ACHN (cell line): ENCODE measurements around the gene FALEC.

Experiments used
- DNase-seq: peaks from one replicate; pipeline ENCODE4 v3.0.0-alpha.2; 2015
- in situ Hi-C: cut with HindIII; loops from 2 replicates; pipeline ENCODE4 v1.10.0; 2017; ENCODE audit warnings: low sequenced_read_pairs, low pct_ligation_motif_present, low pct_unique_long_range_greater_than_20kb

Gene FALEC

DNA sequence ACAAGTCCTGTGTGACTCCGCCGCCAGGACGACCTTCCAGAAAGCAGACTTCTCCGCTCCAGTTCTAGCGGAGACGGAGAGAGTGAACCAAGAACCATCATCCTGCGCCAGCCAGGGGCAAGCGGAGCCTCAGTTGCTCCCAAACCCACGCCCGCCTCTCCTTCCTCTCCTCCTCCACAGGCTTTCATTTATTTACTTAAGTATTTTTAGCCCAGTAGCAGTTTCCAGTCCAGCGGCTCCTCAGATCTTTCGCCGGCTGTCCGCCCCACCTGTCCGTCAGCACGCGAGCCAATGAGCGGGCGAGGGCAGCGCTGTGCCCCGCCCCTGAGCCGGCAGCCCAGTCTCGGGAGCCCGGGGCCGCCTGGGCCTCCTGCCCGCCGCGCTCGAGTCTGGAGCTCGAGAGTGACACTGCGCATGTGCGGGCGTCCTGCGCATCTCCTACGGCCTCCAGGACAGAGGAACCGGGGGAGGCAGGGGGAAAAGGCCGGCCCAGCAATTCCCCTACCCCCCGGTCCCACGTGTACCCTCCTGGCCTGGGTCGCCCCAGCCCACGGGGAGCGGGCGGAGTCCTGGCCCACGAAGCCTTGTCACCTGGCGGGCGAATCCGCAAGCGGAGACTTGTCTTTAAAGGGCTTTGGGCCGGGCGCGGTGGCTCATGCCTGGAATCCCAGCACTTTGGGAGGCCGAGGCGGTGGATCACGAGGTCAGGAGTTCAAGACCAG lies at the start of gene FALEC:
Gene FALEC (plus strand): TSS at position 425 of the 722 bp plus-strand sequence.
- DNase-seq: peak; percentile 98

GRCh38 chr1:150466964-150467363 lies 48.6 kb upstream of the FALEC start:
- in situ Hi-C loops: no loop called here

More for the DNA sequence above, at the start of gene FALEC:
- in situ Hi-C loops: no loop called here

GRCh38 chr1:150469291-150469690 lies 46.3 kb upstream of the FALEC start:
- DNase-seq: no peak
- in situ Hi-C loops: no loop called here

More at GRCh38 chr1:150466964-150467363, 48.6 kb upstream of the FALEC start:
- DNase-seq: no peak

DNA sequence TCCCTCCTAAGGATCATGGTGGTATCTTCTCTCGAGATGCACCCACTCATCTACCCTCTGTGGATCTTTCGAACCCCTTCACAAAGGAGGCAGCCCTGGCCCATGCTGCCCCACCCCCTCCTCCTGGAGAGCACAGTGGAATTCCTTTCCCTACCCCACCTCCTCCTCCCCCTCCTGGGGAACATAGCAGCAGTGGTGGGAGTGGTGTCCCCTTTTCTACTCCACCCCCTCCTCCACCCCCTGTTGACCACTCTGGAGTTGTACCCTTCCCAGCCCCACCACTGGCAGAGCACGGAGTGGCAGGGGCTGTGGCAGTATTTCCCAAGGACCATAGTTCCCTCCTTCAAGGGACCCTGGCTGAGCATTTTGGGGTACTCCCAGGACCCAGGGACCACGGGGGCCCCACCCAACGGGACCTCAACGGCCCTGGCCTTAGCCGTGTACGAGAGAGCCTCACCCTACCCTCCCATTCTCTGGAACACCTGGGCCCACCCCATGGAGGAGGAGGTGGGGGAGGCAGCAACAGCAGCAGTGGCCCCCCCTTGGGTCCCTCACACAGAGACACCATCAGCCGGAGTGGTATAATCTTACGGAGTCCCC lies 42.9 kb upstream of the FALEC start:
- in situ Hi-C loops: no loop called here
- no peak for DNase-seq

DNA sequence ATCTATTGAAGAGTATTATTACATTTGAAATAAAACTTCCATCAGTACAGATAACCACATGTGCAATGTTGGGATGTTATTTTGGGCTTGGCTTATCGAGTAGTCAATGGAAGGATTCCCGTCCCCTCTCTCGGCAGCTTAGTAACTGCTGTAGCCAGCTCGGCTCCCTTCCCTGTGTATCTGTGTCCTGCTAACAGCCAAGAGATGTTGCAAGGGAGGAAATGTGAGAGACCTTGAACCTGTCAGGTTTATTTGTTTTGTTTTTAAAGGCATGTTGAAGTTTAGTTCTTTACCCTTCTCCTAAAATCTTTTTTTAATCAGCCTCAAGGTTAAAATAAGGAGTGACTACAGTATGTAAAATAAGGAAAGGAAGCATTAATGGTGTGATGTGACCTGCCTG lies 41.9 kb upstream of the FALEC start:
- no peak for DNase-seq
- in situ Hi-C loops: no loop called here

GRCh38 chr1:150474869-150475268 lies 40.7 kb upstream of the FALEC start:
- in situ Hi-C loops: no loop called here
- no peak for DNase-seq

GRCh38 chr1:150476754-150477153 lies 38.8 kb upstream of the FALEC start:
- no peak for DNase-seq
- in situ Hi-C loops: no loop called here

GRCh38 chr1:150477320-150477719 lies 38.2 kb upstream of the FALEC start:
- in situ Hi-C loops: no loop called here
- DNase-seq: no peak

DNA sequence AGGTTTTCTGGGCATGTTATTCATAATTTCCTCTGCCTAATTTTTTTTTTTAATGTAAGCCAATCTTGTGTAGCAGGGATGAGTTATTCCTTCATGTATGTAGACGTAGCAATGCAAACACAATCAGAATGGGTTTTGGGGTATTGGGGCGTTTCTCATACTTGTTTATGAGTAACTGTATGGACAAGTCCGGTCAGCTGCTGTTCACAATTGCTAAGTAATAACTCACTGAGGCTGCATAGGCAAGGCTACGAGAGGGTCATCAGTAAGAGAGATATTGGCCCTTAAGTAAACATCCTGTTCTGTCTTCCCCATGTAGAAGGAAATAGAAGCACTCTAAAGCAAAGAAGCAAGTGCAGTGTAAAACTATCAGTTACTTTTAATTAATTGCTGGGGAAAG lies 37.8 kb upstream of the FALEC start:
- in situ Hi-C loops: no loop called here
- no peak for DNase-seq

GRCh38 chr1:150479370-150479769 lies 36.2 kb upstream of the FALEC start:
- in situ Hi-C loops: no loop called here
- no peak for DNase-seq

DNA sequence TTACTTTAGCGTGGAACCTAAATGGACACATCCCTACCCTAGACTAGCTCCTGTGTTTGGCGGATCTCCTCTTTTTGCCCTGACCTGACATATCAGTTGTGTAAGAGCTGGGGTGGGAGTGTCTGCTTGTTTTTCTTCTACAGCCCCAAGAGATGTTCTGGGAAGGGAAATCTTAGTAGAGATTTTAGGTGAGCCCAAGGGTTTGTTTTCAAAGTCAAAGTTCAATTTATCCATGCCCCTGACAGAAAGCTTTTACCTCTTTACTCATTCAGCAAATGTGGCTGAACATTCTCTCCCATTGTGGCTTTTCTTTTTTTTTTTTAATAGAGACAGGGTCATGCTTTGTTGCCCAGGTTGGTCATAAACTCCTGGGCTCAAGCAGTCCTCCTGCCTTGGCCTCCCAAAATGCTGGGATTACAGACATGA lies 35.6 kb upstream of the FALEC start:
- in situ Hi-C loops: no loop called here
- DNase-seq: no peak

DNA sequence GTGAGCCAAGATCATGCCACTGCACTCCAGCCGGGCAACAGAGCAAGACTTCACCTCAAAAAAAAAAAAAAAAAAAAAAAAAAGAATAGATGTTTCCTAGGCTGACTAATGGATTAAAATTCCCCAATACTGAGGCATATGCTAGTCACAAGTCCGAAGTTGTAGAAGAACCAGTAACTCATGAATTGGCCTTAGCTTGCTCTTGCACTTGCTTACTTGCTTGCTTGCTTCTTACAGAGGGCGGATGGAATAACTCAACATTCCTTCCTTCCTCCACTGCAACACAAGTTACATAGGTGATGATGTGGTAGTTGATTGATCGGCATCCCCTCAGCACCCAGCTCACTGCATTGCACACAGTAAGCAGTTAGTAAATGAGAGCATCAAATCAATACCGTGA lies 31.1 kb upstream of the FALEC start:
- peak; percentile 48 for DNase-seq
- in situ Hi-C loops: no loop called here

DNA sequence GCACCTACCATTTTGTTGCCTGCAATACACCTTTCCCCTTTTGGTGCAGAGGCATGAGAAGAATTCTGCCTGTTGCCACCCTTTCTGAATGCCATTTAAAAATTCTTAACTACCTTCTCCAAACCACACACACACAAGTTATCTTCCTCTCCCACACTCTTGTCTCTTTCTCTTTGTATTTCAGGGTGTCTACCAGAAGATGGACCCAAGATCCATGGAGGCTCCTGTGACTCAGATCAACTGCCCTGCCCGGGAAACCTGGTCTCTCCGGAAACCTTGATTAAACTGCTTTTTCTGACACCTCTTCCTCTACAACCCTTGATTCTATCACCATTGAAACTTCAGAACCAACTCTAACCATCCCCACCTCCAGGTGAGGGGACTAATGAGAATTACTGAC lies 30.7 kb upstream of the FALEC start:
- in situ Hi-C loops: no loop called here
- DNase-seq: peak; percentile 61

GRCh38 chr1:150486966-150487762 lies 28.4 kb upstream of the FALEC start, which contains the start of gene TARS2:
Gene TARS2 (plus strand): TSS chr1:150487419. CDS start chr1:150487451, 32 bp downstream.
- peak; percentile 99 for DNase-seq
- in situ Hi-C loops: no loop called here

- in situ Hi-C loops: no loop called here
- DNase-seq: no peak
Observed at GRCh38 chr1:150487763-150488115, 27.8 kb upstream of the FALEC start.

DNA sequence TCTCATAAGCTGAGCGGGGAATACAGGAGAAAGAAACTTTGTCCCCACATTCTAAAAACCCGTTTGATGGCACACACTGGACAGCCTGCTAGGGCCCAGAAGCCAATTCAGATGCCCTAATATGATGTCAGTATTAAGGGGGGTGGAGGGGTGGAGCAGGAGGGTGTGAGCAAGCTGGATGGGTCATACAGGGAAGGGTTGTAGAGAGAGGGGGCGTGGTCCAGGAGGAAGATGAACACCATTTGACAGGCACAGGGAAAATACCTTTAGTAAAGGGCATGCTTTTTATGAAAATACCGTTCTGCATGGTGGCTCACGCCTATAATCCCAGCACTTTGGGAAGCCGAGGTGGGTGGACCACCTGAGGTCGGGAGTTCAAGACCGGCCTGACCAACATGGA lies 22.4 kb upstream of the FALEC start:
- DNase-seq: no peak
- in situ Hi-C loops: no loop called here

GRCh38 chr1:150498342-150498741 lies 17.2 kb upstream of the FALEC start:
- no peak for DNase-seq
- in situ Hi-C loops: no loop called here

GRCh38 chr1:150505431-150505830 lies 10.1 kb upstream of the FALEC start:
- in situ Hi-C loops: no loop called here
- no peak for DNase-seq
